Left renal pelvis (tissue), 4 donors: ENCODE results near the gene C10orf143. TPM values are rescaled to one million over a fixed set of nuclear protein-coding genes. Genes with fewer than 3 reads are reported as not detected.
"Not testable (repeated sequence)": the region's sequence is repeated elsewhere in the genome, so short reads cannot be mapped to it uniquely, and the experiment has no call there.

Experiments
- DNase-seq, 4 donors: peaks; one replicate each; pipeline ENCODE4 v3.0.0-alpha.2; 2013; ENCODE audit warnings: low read depth in 4 of 4, low spot score in 3 of 4
- polyA plus RNA-seq, 4 donors: library from polyadenylated mRNA; unstranded; fragments of 120-200 nt; gene quantifications; one replicate each; pipeline ENCODE4 v1.2.1, GENCODE V29; 2013; ENCODE audit not compliant: insufficient read length in 4 of 4

C10orf143 gene
- polyA plus RNA-seq, 4 donors = 4.7 to 7.1 (median 5.9) TPM

DNA sequence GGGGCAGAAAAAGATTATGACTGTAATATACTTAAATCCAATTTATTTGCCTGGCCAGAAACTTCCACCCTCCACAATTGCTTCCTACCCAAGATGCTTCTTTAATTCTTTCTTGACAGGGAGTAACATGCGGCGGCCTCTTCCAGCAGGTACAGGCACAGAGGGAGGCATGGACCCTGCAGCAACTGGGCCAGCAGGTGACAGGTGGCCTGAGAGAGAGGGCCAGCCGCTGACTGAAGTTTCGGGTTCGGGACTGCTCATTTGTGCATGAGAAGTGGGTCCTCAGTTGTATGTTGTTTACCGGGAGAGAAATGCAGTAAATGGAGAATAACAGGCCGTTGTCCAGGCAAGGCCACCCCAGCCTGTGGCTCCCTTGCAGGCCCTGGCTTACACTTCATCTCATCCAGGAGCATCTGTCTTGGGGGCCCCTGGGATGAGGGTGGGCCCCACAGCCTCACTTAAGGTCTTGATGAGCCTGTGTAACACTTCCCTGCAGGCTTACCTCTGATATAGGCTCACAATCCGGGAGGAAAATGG, 72.5 kb downstream of the C10orf143 start:
- no peak for DNase-seq

DNA sequence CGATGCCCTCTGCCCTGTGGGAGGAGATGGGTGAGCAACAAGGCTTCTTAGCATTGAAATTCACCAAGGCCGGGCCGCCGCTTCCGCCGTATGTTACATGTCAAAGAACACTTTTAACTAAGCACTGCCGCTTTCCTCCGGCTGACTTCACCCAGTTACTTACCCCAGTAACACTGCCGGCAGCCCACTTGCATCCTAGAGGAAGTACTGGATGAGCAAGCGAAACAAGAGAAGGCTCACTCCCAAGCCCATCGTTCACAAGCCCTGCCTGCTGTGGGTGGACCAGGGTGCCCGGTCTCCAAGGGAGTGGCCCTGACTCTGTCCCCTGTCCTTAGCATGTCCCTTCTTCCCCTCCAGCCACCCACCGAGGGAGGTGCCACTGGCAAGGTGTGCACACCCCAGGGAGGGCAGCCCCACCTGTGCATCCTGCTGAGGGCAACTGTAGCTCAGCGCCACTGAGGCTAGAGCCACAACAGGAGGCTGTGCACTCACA, 73.4 kb downstream of the C10orf143 start:
- DNase-seq = no peak

DNA sequence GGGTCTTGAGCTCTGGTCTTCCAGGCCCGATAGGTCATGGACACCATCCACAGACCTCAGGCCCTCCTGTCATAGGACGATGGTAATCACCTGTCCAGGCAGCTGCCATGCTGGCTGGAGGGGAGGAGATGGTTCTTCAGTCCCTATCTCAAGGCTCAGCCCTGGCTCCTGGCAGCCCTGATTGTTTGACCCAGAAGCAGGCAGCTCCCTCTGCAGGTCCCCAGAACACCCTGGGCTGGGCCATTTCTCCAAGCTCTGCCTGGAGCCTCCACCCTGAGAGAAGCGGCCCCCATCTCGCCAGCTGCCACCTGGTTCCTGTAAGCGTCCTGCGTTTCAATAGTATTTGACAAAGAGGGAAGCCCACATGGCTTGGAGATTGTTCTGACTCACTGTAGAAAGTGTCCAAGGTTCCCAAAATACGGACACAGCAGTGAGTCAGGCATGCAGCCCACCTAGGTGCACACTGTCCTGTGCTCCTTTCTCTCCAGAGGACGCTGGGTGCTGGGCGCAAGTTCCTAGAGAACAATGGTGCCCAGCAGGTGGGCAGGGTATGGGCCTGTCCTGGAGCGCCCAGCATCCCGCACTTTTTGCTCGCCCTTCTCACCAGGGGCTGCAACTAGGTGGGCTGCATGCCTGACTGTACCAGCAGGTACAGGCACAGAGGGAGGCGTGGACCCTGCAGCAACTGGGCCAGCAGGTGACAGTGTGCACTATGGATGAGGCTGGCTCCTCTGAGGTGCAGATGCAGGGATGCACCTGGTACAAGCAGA, 74.1 kb downstream of the C10orf143 start:
- no peak for DNase-seq

DNA sequence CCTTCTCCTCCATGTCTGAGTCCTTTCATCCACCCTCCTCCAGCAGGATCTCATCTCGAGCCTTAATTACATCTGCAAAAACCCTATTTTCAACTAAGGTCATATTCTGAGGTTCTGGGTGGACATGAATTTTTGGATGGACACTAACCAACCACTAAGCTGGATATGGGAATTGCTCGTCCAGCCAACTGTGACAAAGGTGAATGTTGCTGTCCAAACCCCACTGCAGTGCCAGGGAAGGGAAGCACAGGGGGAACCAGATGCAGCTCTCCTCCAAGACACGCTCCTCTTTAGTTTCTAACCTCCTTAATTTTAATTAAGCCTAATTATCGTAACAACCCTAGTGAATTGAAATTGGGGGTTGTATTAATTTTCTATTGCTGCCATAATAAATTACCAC, 81.4 kb downstream of the C10orf143 start:
- no peak for DNase-seq

DNA sequence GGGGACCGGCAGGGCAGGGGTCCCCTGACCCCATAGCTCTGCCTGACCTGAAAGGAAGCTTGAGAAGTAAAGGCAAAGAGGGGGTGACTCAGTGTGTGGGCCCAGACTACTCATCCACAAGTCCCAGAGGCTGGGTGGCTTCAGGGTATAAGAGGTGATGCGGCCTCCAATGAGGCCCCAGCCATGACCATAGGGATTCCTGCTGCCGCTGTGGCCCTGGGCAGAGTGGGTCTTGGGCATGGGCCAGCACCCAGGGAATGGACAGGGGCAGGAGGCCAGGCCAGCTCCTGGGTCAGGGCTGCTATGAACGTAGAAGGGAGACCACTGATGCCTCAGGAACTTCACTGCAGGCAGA, 82.2 kb downstream of the C10orf143 start:
- DNase-seq = no peak

DNA sequence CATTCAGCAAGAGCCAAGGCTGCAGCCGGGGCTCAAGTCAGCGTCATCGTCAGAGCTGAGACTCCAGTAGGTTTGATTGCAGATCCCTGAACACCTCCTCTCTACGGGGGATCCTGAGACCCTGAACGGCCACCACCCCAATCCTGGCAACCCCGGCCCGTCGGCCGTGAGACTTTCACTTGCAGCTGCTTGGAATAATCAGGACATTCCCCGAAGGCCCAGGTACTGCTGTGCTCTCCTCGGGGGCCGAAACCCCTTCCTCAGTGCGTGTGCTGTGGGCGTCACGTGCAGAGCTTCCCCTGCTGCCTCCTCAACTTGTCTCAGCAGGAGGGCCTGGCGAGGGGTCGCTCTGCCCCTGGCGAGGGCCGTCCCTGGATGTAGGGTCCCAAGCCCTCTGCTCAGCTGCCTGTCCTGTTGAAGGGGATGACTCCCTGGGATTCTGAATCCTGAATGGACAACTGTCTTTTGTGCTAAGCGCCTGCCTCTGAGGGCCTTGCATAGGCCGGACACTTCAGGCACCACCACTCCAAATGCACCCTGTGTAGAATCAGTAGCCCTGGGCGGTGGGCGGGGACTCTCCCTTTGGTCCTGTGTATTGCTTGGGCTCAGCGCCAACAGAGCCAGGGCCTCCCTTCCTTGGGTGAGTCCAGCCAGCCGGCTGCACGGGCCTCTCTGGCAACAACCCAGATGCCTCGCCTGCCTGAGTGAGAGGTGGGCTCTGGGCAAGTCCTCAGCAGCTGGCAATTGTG, 82.7 kb downstream of the C10orf143 start:
- no peak for DNase-seq

DNA sequence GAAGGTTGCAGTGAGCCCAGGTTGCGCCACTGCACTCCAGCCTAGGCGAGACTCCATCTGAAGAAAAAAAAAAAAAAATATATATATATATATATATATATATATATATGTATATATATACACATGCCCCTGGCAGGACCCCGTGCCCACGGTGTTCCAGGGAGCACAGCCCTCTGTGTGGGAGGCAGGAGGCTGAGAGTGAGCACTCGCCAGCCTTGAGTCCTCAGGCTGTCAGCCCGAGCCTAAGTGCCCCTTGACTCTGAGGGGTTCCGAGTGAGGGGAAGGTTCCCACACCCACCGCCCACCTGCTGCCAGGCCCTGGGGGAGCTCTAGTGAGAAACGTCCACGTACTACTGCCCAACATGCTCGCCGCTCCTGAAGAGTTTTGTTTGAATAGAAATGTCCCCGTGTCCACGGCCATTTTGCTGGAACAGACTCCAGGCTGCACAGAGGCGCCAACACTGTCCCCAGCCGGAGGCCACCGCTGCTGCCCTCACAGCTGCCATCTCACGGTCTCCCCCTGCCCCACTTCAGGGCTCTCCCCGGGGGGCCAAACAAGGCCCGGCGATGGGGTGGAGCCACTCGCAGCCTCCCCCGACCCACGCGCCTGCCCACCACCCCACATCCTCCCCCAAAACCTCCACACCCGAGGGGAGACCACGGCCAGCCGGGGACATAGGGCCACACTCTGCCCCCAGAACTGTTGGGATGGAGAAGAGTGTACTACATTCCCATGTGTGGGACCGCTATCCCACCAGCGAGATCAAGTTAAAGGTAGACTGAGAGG, 83.8 kb downstream of the C10orf143 start:
- no peak for DNase-seq

DNA sequence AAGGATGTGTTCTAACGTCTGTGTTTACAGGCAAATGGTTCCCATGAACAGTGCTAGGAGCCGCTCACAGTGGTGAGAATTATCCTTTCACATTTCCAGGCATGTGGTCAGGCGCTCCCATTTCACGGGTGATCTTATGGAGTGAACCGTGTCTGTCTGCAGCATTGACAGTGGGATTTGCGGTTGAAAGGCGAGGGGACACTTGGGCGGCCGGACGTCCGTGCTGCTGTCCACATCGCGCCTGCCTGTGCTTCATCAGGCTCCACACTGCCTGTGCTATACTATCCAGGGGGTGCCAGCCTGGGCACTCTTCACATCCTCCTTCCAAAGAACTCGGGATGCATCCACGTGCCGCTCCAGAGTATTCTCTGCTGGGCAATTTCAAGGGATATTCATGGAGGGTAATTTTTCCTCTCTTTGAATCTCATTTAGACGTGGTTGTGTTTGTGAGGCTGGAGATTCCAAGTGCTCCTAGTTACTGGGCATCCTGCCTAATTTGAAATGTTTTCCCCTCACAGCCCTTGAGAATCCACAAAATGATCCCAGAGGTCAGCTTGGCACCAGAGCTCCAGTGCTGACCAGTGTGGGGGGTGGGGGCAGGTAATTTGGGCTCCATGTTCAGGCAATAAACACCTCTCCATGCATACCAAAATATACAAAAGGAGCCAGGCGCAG, 84.7 kb downstream of the C10orf143 start:
- no peak for DNase-seq

- DNase-seq = no peak
Observed at GRCh38 chr10:130025326-130025725, 85.3 kb downstream of the C10orf143 start.

DNA sequence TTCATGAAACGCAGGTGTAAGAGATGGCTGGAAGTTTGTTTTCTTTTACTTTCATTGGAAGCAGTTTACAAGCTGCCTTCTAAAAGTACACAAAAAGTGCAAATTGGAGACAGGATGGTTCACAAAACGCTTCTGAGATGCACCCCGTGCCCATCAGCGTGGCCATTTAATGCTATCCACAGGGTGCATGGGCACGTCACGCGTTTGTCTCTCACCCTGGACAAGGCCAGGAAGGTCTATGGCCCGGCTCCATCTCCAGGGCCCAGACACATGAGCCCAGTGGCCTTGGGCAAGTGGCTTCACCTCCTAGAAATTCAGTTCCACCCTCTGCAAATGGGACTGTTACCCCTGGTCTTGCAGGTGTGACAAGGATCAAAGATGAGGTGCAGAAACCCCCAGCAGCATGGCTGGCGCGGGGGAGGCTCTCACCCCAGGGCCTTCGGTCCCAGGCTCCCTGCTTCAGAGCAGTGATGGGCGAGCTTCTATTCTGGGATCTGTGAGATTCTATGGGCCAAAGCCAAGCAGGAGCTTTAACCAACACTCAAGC, 85.8 kb downstream of the C10orf143 start:
- no peak for DNase-seq

DNA sequence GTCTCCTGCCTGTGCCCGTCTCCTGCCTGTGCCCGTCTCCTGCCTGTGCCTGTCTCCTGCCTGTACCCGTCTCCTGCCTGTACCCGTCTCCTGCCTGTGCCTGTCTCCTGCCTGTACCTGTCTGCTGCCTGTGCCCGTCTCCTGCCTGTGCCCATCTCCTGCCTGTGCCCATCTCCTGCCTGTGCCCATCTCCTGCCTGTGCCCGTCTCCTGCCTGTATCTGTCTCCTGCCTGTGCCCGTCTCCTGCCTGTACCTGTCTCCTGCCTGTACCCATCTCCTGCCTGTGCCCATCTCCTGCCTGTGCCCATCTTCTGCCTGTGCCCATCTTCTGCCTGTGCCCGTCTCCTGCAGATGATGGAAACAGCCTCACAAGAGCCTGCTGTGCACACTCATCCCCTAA, 86.3 kb downstream of the C10orf143 start:
- not testable (repeated sequence) for DNase-seq

DNA sequence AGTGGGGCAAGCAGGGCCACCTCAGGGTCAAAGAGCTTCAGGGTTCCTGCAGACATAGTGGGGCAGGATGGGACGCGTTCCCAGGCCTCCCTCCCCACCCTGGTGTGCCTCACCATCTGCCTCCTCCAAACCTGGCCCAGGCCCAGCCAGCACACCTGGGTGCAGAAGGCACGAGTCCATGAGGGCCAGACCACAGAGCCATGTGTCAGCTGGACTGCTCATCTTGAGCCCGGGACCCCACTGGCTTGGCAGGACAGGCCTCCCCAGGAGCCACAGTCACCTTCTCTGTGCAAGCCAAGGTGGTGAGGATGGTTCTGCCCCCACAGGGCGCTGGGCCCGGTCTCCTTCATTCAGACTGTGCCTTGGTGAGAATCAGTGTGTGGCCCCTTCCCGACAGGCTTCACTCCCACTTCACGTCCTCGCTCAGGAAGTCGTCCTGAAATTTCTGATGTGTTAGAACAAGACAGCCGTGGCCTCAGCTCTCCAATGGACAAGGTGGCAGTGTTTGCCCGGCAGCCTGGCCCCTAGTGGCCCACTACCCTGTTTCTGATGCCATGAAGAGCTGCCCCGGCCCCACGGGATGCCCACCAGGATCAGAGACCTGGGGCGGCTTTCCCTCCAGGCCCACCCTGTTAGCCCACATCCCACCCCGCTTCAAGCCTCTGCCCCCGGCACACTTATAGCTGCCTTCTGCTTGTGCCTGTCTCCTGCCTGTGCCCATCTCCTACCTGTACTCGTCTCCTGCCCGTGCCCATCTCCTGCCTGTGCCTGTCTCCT, 87.0 kb downstream of the C10orf143 start:
- DNase-seq = no peak

DNA sequence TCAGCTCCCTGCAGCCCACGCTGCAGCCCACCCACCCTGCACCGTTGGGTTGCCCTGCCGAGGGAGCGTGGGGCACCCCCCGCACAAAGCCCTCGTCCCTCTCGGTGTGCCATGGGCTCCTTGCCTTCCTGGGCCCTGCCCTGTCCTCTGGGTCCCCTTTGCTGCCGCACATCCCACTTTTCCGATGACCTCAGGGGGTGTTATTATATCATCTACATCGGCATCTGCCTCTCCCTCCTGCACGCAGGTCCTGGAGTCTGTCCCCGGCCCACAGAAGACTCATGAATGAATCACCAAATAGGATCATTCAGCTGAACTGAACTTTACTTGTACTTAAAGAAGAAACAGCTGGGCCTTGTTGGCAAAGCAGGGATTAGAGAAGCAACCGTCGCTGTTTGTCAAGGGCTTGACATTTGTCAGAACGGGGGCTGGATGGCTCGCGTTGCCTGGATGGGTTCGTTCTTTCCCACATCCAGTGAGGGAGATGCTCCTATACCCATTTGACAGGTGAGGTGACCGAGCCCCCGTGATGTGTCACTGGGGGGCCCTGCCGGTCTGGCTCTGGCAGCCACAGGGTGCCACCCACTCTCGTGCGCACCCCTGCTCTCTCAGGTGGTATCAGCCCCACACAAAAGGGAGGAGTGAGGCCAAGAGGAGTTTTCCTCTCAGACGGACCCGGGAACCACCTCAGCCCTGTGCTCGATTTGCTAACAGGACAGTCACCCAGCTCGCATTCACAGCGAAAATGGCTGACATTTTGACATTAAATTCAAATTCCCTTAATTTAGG, 87.9 kb downstream of the C10orf143 start:
- DNase-seq = no peak

- no peak for DNase-seq
Observed at GRCh38 chr10:130022086-130022485, 88.5 kb downstream of the C10orf143 start.

DNA sequence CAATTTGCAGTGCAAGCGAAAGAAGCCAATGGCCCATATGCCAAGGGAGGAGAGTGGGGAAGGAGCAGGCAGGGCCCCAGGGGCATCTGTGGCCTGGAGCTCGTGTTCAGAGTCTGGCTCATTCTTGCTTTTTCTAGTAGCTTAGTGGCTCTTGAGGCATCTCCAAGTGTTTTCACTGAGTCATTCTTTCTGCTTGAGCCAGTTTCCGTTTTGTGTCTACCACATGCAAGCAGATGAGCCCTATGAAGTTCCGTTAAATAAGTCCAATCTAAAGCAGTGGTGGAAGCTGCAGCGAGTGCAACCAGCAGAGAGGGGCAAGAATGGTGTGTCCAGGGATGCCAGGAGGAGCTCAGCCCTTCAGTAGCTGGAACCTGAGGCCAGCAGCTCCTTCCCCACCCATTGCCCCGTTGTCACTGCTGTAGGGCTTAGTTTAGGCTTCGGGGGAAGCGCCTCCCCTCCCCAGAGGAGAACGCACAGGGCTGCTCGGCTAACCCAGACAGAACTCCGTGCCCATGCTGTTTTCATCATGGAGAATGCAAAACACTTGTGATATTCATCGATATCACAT, 89.2 kb downstream of the C10orf143 start:
- no peak for DNase-seq

DNA sequence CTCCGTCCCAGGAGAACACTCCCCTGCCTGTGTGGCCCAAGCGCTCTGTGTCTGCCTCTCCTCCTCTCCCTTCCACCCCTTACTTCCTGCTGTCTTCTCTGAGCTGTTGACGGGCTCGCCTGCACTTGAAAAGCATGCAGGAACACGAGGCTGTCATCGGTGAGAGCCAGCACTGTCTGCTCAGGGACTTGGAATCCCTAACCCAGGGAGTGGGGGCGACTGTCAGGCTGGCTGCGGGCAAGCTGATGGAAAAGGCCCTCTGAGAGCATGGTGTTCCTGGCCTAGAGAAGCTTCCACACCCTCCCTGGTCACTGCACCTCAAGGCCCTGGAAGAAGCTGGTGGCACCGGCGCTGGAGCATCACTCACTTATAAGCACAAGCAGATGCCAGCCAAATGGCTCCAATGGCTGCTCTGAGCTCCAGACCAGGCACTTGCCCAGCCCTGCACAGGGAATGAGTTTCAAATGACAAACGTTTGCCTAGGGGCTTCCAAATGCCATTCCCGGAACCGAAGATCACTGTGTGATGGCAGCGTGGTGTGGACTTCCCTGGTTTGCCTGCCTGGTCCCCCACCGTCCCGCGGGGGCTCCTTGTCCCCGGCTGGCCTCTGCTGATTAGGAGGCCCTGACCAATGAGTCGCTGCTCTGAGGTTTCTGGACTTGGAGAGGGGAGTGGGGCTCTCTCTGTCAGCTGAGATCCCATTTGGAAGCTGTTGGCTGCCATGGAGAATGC, 89.8 kb downstream of the C10orf143 start:
- DNase-seq = no peak

- DNase-seq = no peak
Observed at GRCh38 chr10:130018730-130019185, 91.9 kb downstream of the C10orf143 start.
